GM19468 (cell line): Measurements from ENCODE around the gene MBNL1.
"Not testable (repeated sequence)": the region's sequence is repeated elsewhere in the genome, so short reads cannot be mapped to it uniquely, and the experiment has no call there.

ENCODE experiments used
- ATAC-seq: cut with Tn5 transposase; IDR thresholded peaks from one replicate; pipeline ENCODE4 v1.9.1; 2021; ENCODE audit warnings: mild to moderate bottlenecking, moderate library complexity, moderate number of reproducible peaks; ENCODE audit not compliant: unreplicated experiment; ENCODE audit errors: extremely low read depth

The MBNL1 gene

GRCh38 chr3:152315623-152316022 lies 46.9 kb downstream of the MBNL1 start:
- no peak for ATAC-seq

GRCh38 chr3:152316318-152316717 lies 47.6 kb downstream of the MBNL1 start:
- no peak for ATAC-seq

- no peak for ATAC-seq
These were observed 48.5 kb downstream of the MBNL1 start for GRCh38 chr3:152317184-152317583.

- no peak for ATAC-seq
These were observed 49.2 kb downstream of the MBNL1 start for GRCh38 chr3:152317956-152318355.

- ATAC-seq, result no peak
These were observed 49.8 kb downstream of the MBNL1 start for GRCh38 chr3:152318512-152318911.

DNA sequence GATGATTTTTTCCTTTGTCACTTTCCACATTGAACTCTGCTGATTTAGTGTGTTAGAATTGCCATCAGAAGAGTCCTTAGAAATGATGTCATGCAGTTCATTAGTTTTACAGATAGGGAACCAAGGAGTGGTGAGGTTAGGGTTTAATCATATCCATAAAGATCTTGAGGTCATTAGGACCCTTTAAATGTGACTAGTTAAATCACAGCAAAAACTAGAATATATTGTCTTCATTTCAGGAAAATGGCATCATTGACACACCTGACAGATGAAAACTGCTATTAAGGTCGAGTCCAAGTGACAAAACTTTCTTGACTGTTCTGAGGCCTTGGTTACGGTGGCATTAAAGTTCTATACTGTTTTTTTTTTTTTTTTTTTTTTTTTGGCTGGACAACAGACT lies 50.5 kb downstream of the MBNL1 start:
- no peak for ATAC-seq

DNA sequence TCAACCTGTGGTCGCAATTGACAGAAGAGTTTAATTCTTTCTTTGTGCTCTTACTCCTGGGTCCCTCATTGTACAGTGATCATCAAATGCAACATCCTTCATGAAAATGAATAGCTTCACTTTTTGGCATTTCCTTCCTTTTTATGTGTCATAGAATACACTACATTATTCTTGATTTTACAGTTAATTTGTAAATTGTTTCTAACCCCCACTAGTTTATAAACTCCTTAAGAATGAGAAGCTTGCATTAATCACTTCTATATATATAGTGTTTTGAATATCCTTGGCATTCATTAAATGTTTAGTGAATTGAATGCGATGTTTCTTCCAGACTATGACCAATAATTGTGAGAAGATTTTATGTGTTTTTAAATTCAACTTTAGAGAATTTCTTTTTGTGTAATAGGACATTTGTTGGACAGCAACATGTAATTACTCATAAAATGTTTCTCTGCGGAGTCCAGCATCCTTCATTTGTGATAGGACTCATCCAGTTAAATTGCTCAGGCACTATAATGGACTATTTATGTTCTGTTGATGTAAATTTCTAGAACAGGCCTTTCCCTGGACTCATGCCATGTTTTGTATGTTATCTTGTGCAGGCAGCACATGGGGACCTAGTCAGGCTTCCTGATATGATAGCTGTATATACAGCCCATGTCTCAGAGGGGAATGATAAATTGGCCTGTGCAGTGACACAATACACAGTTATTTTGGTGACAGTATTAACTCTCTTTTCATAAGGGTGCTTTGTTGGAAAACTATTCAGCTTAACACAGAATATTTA lies 51.3 kb downstream of the MBNL1 start:
- no peak for ATAC-seq

GRCh38 chr3:152321200-152321954 lies 52.6 kb downstream of the MBNL1 start:
- ATAC-seq, result no peak

DNA sequence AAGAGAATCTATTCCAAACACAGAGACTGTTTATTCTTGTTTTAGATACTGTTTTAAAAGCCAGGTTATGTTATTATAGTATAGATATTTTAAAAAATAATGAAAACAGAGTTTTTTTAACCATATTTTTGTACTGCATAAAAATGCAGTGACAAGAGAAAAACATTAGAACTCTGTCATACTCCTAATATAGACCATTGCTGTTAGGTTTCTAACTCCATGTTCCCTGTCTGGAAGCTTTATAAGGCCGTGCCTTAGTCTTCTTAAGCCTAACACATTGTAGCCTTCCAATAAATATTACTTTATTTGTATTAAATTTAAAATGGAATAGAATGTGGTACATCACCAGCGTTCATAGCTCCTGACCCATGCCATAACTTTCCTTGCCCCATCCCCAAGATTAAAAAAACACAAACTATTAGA lies 53.2 kb downstream of the MBNL1 start:
- ATAC-seq, result no peak

DNA sequence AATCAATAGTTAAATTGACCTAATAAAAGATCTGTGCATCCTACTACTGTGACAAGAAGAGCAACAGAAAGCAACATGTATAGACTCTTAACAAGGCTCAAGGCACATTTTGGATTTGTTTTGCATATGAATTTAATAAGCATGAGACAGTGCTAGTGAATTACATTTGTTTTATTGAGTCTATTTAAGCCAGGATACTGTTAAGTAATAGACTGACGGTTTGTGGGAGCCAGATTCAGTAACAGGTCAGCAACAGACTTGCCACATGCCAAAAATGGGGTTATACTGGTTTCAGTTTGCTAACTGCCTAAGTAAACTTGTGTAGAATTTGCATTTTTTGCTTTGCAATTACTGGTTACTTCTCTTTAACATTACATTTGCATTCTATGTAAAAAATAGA lies 54.0 kb downstream of the MBNL1 start:
- ATAC-seq, result peak; percentile 62

GRCh38 chr3:152323834-152324233 lies 55.1 kb downstream of the MBNL1 start:
- ATAC-seq, result peak; percentile 75

DNA sequence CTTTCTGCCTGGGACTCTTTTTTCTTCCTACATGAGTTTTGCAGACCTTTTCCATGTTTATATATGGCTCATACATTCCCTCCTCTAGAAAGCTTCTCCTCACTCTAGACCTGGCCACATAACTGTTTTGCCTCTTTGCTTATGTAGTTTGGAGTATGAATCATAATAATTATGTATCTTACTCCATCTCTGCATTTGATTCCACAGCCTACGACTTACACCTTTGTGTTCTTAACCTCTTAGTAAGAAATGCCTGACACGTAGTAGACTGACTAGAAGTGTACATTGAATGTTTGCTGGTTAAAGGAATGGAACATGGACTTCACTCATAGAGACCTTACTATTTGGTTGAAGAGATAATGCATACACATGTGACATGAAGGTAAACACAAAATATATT lies 56.4 kb downstream of the MBNL1 start:
- ATAC-seq, result no peak

DNA sequence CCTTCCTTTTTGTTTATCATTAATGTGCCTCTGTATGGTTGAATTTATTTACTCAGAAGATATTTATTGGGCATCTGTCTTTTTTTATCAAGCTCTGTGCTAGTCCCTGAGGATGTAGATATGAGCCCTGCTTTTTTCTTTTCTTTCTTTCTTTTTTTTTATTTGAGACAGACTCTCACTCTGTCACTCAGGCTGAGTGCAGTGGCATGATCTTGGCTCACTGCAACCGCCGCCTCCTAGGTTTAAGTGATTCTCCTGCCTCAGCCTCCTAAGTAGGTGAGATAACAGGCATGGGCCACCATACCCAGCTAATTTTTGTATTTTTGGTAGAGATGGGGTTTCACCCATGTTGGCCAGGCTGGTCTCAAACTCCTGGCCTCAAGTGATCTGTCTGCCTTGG lies 58.5 kb downstream of the MBNL1 start:
- no peak for ATAC-seq

DNA sequence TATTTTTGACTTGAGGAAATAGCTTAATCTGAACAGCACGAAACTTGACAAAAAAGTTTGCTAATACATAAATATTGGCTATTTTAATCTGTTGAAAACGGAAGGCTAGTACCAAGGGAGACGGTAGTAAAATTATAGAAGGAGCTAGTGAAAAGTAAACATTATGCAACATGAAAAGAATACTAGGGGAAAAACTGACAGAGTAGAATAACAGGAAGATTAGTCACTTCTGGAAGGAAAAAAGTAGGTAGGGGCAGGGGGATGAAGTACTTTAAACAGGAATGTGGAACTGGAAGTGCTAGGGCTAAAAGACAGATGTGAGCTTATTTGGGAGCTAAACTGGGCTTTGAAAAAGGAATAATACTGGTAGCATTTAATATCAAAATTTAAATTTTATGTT lies 60.1 kb downstream of the MBNL1 start:
- ATAC-seq, result no peak

GRCh38 chr3:152330559-152330958 lies 61.8 kb downstream of the MBNL1 start:
- ATAC-seq, result no peak

GRCh38 chr3:152331018-152331541 lies 62.4 kb downstream of the MBNL1 start:
- no peak for ATAC-seq

GRCh38 chr3:152331998-152332397 lies 63.3 kb downstream of the MBNL1 start:
- ATAC-seq, result no peak

GRCh38 chr3:152333928-152334327 lies 65.2 kb downstream of the MBNL1 start:
- no peak for ATAC-seq

DNA sequence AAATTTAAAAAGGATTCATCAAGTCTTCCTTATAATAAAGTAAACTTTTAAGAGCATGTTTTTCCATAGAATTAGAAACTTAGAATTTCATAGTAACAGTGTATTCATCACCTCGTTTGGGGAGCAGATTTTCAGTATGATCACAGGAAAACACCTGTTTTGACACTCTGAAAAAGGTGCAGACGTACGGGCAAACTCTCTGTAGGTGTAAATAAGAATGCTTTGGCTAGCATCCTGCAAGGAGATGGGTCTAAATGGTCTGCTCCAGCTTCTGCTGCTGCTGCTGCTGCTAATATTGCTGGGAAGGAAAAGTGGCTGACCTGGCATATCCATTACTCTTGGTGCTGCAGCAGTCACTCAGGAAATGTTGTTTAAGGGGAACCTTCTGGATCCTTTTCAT lies 66.0 kb downstream of the MBNL1 start:
- no peak for ATAC-seq

DNA sequence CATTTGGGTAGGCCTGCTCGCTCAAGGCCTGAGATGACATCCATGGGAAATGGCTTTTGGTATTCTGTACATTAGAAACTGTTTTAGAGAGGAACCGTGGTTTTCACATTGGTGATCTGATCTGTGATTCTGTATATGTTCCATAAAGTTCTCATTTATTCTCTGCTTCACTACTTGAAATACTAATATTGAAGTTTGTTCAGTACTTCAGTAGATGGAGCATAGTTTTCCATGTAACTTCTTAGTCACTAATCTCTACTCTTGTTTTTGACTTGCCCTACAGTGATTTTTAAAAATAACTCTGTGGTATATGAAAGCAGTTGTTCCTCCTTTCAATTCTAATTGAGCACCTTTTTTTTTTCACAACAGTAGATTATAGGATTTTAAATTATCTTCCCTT lies 66.5 kb downstream of the MBNL1 start:
- no peak for ATAC-seq

DNA sequence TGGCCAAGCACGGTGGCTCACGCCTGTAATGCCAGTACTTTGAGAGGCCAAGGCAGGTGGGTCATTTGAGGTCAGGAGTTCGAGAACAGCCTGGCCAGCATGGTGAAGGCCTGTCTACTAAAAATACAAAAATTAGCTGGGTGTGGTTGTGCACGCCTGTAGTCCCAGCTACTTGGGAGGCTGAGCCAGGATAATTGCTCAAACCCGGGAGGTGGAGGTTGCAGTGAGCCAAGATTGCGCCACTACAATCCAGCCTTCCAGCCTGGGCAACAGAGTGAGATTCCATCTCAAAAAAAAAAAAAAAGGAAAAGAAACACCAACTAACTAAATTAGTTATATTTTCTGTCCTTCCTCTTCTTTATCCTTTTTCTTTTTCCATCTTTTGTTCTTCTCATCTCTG lies 68.6 kb downstream of the MBNL1 start:
- ATAC-seq, result not testable (repeated sequence)
